ENCODE measurements around the gene TGM6.

TGM6 gene

GRCh38 chr20:2446845-2447244 lies 66.1 kb downstream of the TGM6 start:
- DNase-seq (ENCODE audit: low read depth) = no peak
- no peak for TF ChIP-seq CTCF (conservative IDR thresholded peaks at IDR 0.05; ENCODE audit: low read depth, low read length)
- no peak overlapping the region for H3K4me3 ChIP-seq (ENCODE audit: low read depth, low read length)

GRCh38 chr20:2449386-2449785 lies 68.7 kb downstream of the TGM6 start:
- H3K4me3 ChIP-seq (ENCODE audit: low read depth, low read length) = no peak overlapping the region
- TF ChIP-seq CTCF (conservative IDR thresholded peaks at IDR 0.05; ENCODE audit: low read depth, low read length) = no peak
- DNase-seq (ENCODE audit: low read depth) = no peak

- H3K4me3 ChIP-seq (ENCODE audit: low read depth, low read length) = no peak overlapping the region
- no peak for DNase-seq (ENCODE audit: low read depth)
- no peak for TF ChIP-seq CTCF (conservative IDR thresholded peaks at IDR 0.05; ENCODE audit: low read depth, low read length)
Measured at GRCh38 chr20:2451422-2451821, 70.7 kb downstream of the TGM6 start.

GRCh38 chr20:2451939-2452732 lies 71.4 kb downstream of the TGM6 start:
- H3K4me3 ChIP-seq (ENCODE audit: low read depth, low read length) = no peak overlapping the region
- DNase-seq (ENCODE audit: low read depth) = peak; percentile 87
- TF ChIP-seq CTCF (conservative IDR thresholded peaks at IDR 0.05; ENCODE audit: low read depth, low read length) = peak; percentile 96

- DNase-seq (ENCODE audit: low read depth) = no peak
- H3K4me3 ChIP-seq (ENCODE audit: low read depth, low read length) = no peak overlapping the region
- no peak for TF ChIP-seq CTCF (conservative IDR thresholded peaks at IDR 0.05; ENCODE audit: low read depth, low read length)
Measured at GRCh38 chr20:2453792-2454191, 73.1 kb downstream of the TGM6 start.

- H3K4me3 ChIP-seq (ENCODE audit: low read depth, low read length) = no peak overlapping the region
- DNase-seq (ENCODE audit: low read depth) = no peak
- TF ChIP-seq CTCF (conservative IDR thresholded peaks at IDR 0.05; ENCODE audit: low read depth, low read length) = no peak
Measured at GRCh38 chr20:2455771-2456497, 75.2 kb downstream of the TGM6 start.

Data from choroid plexus epithelial cell (primary cell).